ELR (cell line): ENCODE results near the gene TMEM120B.
A peak's percentile ranks its signal among the peaks of the same experiment; 100 is the strongest.

Source experiments
- DNase-seq: peaks from one replicate; pipeline ENCODE4 v3.0.0-alpha.2; 2015; ENCODE audit warnings: low read depth

TMEM120B gene

GRCh38 chr12:121804417-121805111 is 92.0 kb downstream of the TMEM120B start:
- peak; percentile 48 for DNase-seq

- peak; percentile 61 for DNase-seq
Measured at GRCh38 chr12:121805171-121806008, 92.8 kb downstream of the TMEM120B start.

GRCh38 chr12:121806009-121806545 is 93.5 kb downstream of the TMEM120B start:
- no peak for DNase-seq

- no peak for DNase-seq
Measured at GRCh38 chr12:121806546-121807423, 94.2 kb downstream of the TMEM120B start.

DNA sequence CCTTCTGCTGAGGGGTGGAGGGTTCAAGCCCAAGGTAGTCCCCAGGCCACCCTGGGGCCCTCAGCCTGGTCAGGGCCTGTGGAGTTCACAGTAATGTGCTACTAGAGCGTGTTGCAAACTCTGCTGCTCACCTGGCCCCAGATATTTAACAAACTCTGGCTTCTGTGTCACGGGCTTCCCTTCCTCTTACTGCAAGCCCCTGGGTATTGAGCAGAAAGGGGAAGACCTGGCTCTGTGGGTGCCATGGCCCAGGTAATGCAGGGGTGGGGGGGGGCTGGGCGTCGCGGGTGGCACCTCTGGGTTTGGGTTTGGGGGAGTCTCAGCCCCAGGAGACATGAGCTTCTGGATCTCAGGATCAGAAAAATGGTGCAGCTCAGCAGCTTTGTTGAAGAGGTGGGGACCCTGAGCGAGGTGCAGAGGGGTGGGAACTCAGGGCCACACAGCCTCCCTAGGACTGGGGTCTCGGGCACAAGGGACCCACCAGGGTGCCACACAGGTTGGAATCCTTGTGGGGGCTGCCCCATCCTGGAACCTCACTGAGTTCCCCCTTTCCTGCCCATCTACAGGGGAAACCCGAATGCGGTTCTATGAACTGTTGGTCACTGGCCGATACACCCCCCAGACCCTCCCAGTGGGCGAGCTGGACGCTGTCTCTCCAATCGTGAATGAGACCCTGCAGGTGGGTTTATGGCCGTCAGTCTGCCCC is 95.2 kb downstream of the TMEM120B start:
- DNase-seq: no peak

DNA sequence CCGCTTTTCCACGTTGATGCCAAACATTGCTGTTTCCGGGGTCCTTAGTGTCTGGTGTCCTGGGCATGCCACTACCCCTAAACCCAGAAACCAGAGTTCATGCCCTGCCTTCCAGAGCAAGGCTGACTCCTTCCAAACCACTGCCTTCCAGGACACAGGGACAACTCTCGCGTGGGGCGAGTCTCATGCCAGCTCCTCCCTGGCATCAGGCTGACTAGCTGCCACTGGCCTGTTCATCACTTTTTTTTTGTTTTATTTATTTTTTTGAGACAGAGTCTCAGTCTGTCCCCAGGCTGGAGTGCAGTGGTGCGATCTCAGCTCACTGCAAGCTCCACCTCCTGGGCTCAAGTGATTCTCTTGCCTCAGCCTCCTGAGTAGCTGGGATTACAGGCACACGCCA is 96.1 kb downstream of the TMEM120B start:
- no peak for DNase-seq

DNA sequence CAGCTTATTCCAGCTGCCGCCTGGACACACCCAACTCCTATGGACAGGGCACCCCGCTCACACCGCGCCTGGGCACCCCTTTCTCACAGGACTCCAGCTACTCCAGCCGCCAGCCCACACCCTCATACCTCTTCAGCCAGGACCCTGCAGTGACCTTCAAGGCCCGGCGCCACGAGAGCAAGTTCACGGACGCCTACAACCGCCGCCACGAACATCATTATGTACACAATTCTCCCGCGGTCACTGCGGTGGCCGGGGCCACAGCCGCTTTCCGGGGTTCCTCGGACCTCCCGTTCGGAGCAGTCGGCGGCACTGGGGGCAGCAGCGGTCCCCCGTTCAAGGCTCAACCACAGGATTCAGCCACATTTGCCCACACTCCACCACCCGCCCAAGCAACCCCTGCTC is 97.2 kb downstream of the TMEM120B start:
- no peak for DNase-seq

- no peak for DNase-seq
Measured at GRCh38 chr12:121810234-121810817, 97.8 kb downstream of the TMEM120B start.

DNA sequence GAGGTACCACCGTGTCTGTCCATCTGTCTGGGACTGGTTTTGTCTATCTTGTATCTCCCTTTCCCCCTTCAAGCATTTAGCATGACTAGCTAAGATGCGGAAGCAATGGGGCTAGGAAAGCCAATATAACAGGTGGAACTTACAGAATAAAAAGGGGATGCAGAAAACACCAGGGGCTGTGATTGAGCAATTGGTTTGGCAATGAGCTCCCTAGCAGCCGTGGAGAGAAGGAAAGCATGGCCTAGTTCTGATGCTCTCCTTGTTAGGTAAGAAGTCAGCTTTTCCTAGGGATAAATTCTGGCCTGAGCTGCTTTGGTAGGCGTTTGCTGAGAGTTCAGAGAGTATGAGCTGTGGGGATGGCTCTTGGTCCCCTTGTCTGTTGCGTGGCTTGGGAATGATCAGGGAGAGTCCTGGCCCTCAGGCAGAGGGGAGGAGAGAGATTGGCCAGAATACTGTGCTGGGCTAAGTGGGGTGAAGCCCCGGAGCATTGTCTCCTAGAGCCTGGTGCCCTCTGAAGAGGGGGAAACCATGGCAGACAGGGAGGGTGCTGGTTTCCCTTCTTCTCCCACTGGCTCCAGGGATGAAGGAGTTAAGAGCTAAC is 98.4 kb downstream of the TMEM120B start:
- no peak for DNase-seq

GRCh38 chr12:121811434-121812319 is 99.1 kb downstream of the TMEM120B start:
- peak; percentile 79 for DNase-seq

- peak; percentile 74 for DNase-seq
Measured at GRCh38 chr12:121812320-121812871, 99.8 kb downstream of the TMEM120B start.

DNA sequence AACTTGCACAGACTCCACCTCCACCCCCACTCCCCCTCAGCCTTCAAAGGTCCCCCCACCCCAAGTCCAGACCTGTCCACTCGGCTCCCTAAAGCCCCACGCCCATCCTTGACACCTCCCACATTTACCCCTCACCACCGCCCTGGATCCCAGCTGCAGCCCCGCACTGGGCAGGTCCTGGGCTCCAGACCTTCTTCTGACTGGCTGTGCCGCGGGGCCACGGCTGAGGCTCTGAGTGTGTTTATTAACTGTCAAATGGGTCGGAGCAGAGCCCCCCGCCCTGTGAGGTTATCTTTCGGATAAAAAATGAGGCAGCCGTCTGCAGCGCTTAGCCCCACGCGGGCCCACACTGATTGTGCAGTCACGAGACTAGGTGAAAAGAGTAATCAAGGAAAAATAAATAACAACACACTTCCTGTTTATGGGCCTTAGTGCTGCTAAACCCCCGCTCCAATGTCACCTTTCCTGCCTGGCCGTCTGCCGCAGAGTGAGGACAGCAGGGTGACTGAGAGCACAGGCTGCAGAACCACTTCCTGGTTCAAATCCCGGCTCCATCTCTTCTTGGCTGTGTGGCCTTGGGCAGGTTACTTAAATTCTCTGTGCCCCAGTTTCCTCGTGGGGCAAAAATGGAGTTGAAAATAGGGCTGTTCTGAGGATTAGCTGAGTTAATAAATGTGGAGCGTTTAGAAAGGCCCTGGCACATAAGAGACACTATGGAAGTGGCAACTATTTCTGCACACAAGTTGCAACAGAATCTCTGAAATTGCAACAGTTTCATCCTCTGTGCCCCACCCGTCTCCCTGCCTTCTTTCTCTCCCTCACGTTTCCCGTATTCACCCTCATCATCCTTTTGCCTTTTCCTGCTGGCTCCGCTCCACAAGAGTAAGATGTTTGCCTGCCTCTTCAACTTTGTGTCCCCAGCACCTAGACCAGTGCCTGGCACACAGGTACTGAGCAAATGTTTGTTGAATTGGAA is 100.7 kb downstream of the TMEM120B start:
- no peak for DNase-seq

DNA sequence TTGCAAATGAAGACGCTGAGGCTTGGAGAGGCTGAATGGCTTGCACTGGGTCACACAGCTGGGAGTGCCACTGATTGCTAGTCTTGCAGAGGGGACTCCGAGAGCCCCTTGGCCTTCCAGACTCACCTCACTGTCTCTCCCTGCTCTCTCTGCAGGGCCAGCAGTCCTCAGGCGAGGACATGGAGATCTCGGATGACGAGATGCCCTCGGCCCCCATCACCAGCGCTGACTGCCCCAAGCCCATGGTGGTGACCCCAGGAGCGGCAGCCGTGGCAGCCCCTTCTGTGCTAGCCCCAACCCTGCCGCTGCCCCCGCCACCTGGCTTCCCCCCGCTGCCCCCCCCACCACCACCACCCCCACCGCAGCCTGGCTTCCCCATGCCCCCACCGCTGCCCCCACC is 101.4 kb downstream of the TMEM120B start:
- no peak for DNase-seq

GRCh38 chr12:121814429-121815119 is 102.0 kb downstream of the TMEM120B start:
- no peak for DNase-seq

GRCh38 chr12:121815263-121815662 is 102.7 kb downstream of the TMEM120B start:
- DNase-seq: no peak

- no peak for DNase-seq
Measured at GRCh38 chr12:121816925-121817647, 104.5 kb downstream of the TMEM120B start.

GRCh38 chr12:121817648-121818043 is 105.1 kb downstream of the TMEM120B start:
- DNase-seq: no peak
